NCI-H2081 treated with DMSO at 0.1 percent for 48 hours (cell line): ENCODE results near the gene ACOT11.

Experiments
- DNase-seq: peaks from one replicate; lab custom pipeline; 2025; lab: John Stamatoyannopoulos, UW

ACOT11 gene

DNA sequence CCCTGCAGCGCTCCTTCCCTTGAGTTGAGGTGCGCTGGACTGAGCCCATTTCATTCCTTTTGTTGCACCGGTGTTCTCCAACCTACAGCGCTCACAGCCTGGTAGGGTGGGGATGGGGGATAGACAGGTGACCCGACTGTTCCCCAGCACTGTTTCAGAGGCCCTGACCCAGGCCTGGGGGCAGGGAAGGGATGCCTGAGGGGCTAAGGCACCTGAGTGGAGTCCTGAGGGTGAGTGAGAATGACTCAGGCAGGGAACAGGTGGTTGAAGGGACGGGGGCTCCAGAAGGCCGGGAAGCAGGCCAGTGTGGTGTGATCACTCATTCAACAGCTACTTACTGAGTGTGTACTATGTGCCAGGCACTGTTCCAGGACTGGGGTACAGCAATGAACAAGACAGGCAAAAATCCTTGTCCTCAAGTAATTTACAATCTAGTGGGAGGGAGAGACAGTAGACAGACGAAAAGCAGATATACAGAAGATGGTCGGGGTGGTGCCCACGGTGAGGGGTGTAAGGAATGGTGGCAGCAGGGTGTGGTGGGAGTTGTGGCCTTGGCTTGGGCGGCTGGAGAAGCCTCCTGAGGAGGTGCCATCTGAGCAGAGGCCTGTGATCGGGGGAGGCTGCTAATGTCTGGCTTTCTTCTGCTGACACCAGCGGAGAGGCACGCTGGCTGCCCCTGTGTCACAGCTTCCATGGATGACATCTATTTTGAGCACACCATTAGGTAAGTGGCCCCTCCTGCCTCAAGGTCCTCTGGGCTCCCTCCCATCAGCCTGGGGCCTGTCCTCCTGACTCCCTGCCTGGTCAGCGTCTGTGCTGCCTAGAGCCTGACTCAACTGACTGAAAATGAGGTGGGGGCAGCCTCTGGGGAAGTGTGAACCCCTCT, 37.4 kb downstream of the ACOT11 start:
- no peak for DNase-seq

DNA sequence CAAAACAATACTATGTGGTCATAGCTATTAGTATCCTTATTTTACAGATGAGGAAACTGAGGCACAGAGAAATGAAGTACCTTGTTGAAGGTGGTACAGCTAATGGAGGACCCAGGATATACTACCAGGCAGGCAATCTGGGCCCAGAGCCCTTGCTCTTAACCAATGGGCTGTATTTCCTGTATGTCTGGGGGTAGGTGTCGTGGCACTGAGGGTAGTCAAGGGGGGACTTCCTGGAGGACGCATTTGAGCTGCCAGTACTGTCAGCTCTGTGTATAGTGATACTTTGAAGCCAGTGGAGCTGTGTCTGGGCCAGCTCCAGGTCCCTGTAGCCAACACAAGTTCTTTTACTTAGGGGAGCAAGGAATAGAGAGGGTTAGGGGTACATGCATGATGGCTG, 40.3 kb downstream of the ACOT11 start:
- DNase-seq = no peak

DNA sequence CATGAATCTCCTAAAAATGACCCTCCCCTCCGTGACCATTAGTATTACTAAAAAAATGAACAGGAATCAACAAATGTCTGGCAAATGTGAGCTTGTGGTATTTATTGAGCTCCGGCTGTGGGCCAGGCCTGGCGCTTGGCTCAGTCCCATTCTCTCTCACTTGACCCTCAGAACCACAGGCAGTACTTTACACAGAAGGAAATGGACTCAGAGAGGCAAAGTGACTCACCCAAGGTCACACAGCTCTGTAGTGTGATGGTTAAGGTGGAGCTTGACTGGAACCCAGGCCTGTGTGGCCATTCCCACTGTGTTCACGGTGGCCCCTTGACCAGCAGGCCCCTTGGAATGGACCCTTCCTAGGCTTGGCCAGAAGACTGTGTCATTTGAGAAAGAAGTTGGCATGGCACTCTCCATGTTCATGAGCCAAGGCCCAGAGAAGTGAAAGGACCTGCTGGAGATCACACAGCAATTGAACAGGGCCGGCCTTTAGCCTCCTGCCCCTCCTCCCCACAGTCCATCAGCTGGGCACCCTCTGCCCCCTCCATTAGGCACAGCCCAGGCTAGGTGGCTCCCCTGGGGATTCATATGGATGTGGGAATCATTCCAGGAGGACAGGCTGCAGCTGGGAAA, 43.2 kb downstream of the ACOT11 start:
- DNase-seq = no peak

DNA sequence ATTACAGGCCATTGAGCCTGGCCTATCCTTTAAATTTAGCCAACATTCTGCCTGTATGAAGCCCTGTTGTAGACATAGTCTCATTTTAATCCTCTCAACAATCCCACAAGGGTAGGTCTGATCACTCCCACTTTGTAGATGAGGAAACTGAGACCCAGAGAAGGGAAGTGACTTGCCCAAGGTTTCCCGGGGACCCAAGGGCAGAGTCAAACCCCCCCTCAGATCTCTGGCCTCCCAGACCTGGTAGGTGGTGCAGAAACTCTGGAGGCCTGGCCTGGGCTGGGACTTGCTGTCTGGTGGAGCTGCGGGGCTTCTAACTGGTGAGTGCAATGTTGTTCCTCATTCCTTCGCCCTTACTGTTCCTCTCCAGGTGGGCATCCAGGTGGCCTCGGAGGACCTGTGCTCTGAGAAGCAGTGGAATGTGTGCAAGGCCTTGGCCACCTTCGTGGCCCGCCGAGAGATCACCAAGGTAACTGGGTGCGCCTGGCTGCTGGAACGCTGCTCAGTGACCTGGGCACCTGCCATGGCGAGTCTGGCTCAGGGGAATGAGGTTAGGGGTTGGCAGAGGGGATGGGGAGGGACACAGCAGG, 45.6 kb downstream of the ACOT11 start:
- DNase-seq = no peak

DNA sequence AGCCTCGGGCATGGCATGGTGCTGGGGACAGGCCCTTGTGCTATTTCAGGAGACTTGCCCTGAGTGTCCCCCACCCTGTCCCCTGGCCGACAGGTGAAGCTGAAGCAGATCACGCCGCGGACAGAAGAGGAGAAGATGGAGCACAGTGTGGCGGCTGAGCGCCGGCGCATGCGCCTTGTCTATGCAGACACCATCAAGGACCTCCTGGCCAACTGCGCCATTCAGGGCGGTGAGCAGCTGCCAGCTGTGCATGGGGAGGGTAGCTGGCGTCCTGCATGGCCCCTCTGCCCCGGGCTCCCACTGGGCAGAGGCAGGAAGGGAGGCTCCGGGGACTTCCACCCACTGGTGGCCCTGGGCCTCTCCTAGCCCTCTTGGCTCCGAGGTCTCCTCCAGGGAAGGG, 46.4 kb downstream of the ACOT11 start:
- no peak for DNase-seq

DNA sequence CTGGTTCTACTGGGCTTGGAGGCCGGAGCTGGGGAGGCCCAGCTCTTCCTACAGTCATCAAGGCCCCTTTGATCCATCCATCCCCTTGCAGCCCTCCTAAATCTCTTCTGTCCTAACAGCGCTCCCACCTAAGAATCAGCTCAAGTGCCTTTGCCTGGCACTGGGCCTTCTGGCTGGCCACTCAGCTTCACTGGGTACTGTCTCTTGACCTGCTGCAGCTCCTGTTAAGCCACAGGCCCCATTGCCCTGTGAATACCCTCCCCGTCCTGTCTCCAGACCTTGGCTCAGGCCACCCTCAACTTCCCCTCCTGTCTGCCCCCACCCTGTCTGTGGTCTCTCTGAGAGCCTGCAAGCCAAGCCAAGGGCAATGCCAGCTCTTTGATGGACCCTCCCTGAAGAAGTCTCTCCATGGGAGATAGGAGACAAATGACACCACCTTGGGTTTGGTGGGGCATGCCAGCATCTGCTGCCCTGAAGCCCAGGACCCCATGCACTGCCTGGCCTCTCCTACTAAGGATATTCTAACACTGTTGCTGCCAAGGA, 48.0 kb downstream of the ACOT11 start:
- DNase-seq = no peak

DNA sequence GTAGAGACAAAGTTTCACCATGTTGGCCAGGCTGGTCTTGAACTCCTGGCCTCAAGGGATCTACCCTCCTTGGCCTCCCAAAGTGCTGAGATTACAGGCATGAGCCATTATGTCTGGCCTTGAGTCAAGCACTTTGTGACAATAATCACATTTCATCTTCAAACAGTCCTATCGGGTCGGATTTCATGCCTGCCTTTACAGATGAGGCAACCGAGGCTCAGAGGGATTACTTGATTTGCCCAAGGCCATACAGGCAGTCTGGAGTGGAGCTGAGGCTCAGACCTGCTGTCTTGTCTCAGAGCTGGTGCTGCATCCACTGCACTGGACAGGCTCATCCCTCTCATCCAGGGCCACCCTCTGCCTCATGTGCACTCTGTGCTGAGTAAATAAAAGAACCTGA, 48.7 kb downstream of the ACOT11 start:
- DNase-seq = no peak

DNA sequence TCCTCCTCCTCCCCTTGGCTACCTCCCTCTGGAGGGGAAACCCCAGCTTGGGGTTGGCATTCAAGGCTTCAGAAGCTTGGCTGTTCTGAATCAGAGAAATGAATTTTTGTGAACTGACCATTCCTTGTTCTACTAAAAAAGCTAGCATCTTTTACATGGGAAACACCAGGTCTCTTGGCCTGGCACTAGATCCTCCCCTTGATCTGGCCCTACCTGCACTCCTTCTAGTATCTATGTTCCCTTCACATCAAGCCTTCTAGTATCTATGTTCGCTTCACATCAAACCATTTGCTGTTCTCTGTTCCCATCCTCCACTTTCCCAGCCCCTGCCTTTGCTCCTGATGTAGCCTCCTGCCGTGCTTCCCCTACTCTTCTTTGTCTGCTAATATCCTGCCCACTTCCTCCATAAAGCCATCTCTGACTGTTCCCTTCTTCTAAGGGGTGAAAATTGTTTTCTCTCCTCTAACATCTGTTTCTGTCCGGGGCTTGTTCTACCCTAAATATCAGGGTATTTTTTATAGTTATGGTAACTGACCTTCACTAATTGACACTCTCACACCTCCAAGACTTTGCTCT, 49.5 kb downstream of the ACOT11 start:
- DNase-seq = no peak

DNA sequence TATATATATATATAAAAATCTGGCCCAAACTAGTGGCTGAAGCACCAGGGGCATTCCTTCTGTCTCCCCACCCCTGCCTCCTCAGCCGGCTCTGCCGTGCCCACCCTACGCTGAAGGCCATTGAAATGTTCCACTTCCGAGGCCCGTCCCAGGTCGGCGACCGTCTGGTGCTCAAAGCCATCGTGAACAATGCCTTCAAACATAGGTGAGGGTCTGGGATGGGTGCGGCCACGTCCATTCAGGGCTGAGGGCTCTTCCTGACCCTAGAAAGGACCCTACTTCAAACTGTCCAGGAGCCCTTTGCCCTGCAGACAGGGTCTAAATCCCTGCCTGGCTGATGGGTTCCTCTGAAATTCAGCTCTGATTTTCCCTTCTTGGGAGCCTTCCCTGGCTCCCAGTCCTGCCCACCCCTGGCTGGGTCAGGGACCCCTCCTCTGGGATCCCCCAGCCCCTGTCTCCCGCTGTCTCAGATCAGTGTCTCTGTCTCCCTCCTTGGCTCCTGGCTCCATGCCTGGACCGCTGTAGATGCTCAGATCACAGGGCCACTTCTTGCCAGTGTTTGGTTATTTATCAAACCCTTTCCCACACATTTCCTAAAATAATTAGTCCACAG, 51.3 kb downstream of the ACOT11 start:
- no peak for DNase-seq

DNA sequence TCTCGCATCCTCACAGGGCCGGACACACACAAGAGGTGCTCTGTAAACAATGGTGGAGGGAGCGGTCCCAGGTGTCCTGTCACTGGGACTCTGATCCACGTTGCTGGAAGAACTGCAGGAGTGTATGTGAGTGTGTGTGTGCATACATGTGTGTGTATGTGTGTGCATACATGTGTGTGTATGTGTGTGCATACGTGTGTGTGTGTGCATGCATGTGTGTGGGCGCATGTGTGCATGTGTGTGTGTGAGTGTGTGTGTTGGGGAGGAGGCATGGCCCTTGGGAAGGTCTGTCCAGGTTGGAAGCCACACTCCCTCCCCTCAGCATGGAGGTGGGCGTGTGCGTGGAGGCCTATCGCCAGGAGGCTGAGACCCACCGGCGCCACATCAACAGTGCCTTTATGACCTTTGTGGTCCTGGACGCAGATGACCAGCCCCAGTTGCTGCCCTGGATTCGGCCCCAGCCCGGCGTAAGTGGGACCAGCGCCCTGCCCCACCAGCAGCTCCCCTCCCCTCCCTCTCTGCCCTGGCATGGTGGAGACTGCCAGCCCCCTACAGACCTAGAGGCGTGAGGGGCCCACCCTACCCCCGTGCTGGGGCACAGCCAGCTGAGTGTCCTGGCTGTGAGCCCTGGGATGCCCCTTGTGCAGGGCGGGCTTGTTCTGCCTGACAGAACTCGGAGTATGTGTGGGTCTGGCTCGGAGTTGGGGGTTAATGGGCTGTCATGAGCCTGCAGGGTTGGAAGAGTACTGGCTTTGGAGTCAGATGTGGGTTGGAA, 53.1 kb downstream of the ACOT11 start:
- DNase-seq = no peak

DNA sequence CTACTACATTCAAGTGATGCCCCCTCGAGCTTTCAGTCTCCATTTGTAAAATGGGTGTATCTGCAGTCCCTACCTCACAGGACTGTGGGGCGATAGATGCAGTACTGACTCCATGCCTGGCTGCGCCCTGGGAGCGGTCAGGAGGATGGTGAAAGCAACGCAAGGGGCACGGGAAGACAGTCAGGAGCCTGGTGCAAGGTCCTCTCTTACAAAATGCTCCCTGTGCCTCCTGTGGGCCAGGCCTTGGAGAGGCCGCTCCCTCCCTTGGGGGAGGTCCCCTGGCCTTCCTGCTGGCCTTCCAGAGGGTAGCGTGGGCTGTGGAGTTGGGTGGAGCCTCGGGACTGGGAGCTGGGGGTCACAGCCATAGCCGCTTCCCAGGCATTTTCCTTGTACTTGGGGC, 53.7 kb downstream of the ACOT11 start:
- no peak for DNase-seq

DNA sequence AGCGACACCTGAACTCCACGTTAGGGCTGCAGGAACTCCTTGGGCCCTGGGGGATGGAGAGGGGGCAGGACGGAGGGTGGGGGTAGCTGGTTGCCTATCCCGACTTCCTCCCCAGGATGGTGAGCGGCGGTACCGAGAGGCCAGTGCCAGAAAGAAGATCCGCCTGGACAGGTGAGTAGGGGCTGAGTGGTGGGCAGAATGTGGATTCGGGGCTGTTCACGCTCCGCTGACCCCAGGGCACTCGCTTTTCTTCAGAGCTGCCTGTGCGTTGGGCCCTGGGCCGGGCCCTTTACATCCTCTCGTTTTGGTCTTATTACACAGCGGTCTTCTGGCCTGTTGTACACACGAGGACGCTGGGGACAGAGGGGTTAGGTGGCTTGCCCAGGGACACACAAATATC, 54.5 kb downstream of the ACOT11 start:
- DNase-seq = no peak

DNA sequence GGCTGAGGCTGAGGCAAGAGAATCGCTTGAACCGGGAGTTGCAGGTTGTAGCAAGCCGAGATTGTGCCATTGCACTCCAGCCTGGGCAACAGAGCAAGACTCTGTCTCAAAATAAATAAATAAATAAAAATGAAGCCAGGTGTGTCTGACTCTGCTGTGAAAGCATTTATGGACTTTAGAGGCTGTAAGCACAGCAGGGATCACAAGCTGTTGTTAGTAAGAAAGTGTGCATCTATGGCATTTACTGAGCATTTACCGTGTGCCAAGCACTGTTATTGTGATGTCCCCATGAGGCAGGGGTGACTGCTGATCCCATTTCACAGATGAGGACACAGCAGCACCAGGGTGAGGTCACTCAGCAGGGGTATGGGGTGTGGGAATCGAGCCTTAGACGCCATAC, 55.2 kb downstream of the ACOT11 start:
- DNase-seq = no peak

DNA sequence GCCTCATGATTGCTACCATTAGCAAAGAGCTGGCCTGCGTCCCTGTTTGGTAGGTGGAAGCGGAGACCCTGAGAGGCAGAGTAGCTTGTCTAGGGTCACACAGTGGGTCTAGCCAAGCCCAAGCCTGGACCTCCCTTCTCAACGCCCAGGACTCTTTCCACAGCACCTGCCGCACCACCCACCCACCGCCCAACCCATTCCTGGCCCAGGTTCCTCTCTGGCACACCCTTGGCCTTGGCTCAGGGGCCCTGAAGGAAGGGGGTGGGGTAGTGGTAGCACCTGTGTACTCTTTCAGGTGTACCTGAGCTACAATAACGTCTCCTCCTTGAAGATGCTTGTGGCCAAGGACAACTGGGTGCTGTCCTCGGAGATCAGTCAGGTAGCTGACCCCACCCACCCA, 56.0 kb downstream of the ACOT11 start:
- DNase-seq = no peak

DNA sequence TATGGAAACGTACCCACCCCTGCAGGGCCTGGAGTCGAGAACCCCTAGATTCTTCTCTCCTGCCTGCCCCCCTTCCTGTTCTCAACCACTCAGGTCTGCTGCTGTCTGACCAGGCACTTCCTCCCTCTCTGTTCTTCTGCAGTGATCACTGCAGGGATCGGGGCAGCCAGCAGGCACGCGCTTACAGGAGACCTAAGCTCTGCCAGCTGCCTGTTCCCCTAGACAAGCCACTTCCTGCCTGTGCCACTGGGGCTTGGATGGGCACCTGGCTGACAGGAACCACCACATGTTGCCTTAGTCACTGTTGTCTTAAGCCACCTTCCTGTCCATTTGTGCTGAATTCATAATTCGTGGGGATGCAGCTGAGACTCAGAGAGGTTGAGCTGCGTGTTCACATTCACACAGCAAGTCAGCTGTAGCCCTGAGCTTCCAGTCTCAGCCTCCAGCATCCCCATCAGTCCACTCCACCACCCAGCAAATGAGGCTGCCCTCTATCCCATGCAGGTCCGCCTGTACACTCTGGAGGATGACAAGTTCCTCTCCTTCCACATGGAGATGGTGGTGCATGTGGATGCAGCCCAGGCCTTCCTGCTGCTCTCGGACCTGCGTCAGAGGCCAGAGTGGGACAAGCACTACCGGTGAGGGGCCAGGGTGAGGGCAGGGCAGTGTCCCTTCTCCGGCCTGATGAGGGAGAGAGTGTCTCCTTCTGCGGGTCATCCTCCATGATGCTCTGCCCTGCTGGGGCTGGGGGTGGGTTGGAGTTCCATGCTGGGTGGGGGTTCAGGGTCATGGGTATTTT, 56.7 kb downstream of the ACOT11 start:
- peak; percentile 67 for DNase-seq

DNA sequence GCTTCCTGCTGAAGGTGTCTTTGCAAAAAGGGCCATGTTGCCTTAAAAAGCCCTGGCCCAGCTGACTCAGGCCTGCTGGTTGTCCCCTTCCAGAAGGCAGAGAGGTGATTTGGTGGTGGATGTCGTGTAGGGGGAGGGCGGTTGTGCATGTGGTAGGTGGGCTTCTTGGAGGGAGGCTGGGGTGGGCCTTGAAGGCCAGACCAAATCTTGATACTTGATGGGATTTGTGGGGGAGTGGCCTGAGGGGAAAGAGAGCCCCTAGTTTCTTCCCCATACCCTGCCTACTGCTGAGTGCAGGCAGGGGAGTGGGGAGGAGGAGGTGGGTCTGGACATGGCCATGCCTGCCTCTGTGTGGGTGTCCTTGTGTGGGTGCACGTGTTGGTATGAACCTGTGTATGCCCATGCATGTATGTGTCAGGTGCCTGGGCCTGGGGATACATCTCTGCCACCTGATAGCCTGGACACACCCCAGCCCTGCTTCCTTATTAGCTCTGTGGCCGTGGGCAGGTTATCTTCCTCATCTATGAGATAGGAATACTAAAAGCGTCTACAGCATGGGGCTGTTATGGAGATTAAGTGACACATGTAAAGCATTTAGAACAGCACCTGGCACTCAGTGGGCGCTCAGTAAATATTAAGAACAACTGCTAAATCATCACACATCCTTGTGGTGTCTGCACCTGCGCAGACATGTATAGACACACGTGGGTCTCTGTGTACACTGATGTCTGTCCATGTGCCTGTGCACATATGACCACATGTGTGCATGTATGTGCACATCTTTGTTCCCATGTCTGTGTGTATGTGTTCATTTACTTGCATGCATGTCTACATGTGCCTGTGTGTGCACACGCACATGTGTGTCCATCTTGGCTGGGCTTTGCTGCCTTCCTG, 58.3 kb downstream of the ACOT11 start:
- DNase-seq = peak; percentile 32

DNA sequence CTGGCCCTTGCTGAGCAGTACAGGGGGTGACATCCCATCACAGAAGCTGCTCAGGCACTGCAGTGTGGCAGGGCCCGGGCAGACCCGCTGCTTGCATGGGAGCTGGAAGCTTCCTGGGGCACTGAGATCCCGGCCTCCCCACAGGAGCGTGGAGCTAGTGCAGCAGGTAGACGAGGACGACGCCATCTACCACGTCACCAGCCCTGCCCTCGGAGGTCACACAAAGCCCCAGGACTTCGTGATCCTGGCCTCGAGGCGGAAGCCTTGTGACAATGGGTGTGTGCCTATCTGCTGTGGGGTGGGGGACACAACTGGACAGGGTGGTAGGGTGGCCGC, 58.9 kb downstream of the ACOT11 start:
- no peak for DNase-seq

DNA sequence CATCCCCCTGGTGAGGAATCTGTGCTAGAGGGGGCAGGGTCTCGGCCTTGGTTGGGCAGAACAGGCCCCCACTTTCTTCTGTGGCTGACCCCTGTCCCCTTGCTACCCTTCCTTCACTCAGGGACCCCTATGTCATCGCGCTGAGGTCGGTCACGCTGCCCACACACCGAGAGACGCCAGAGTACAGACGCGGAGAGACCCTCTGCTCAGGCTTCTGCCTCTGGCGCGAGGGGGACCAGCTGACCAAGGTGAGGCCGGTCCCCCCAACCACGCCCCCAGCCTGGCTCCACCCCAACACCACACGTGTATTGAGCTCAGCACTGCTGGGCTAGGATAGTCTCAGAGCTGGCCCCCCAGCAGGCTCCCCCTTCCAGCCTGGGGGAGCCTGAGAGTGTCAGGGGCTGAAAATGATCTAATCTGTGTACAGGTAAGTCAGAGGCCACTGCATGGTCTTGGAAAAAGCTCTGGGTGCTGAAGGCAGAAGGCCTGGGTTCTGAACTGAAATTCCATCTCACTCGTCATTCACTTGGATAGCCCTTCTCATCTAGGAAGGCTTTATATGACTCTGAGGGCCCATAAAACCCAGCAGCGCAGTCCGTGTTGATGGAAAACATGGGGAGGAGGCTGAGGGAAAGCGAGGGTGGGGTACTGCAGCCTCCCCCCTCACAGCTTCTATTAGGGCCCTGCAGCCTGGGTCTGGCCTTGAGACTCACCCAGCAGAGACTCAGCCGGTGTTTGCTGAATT, 60.0 kb downstream of the ACOT11 start:
- DNase-seq = no peak
